HepG2 (cell line): Measurements from ENCODE around the gene THSD4. TPM values are rescaled to one million over a fixed set of nuclear protein-coding genes. Genes with fewer than 3 reads are reported as not detected.

ENCODE experiments used
- ATAC-seq: fragments of 200-7000 bp; cut with Tn5 transposase; 3 replicates; pipeline ENCODE4 v1.9.1; 2020; ENCODE audit warnings: mild to moderate bottlenecking, moderate library complexity
- BruUV-seq: library from RNA; stranded (reverse); fragments of 400-500 nt; replicated peaks from 2 replicates; lab custom pipeline; 2021; lab: Mats Ljungman, UMichigan
- CTCF ChIA-PET: fragments of 300-600 bp; formaldehyde crosslinking; extraction: SDS; loops from one replicate; lab custom pipeline; 2021; ENCODE audit warnings: low total read pairs, inconsistent platforms, low intra/inter-chr PET ratio; lab: Yijun Ruan, JAX
- POLR2A ChIA-PET: fragments of 350-600 bp; sonication (Branson Sonifier 250); formaldehyde crosslinking; loops from one replicate; lab custom pipeline; 2020; ENCODE audit warnings: antibody characterized with exemption, inconsistent platforms; lab: Yijun Ruan, JAX
- DNase-seq: peaks from one replicate; pipeline ENCODE4 v3.0.0-alpha.2; 2015; ENCODE audit warnings: low spot score
- FAIRE-seq: peaks from 3 replicates; lab custom pipeline; 2011; peaks lifted over from hg19 to GRCh38; lab: Jason Lieb, UNC
- H2AFZ ChIP-seq: one replicate; pipeline ENCODE4 v1.6.1; 2011; ENCODE audit warnings: low read length, inconsistent platforms
- H3K27ac ChIP-seq: fragments of 300-600 bp; 3 replicates; pipeline ENCODE4 v1.8.0; 2011; ENCODE audit warnings: mixed run types, mild to moderate bottlenecking, mixed read lengths, low read length, inconsistent platforms; ENCODE audit not compliant: insufficient read depth; ENCODE audit errors: extremely low read length
- H3K27me3 ChIP-seq, 2 experiments: fragments of 200-600 bp in 1 of 2; 2 replicates in 1 of 2; 3 replicates in 1 of 2; pipeline versions ENCODE4 v1.6.0 to v1.8.0; 2011; ENCODE audit warnings: low read length in 2 of 2, mild to moderate bottlenecking in 2 of 2, moderate library complexity in 2 of 2, inconsistent platforms in 1 of 2; ENCODE audit not compliant: insufficient read depth in 2 of 2, control insufficient read depth in 1 of 2
- H3K36me3 ChIP-seq, 2 experiments: fragments of 200-600 bp in 1 of 2; replicated peaks in 1 of 2; 2 replicates in 1 of 2; 3 replicates in 1 of 2; pipeline versions ENCODE4 v1.5.1 to v1.8.0; 2011; ENCODE audit warnings: low read length in 2 of 2, inconsistent platforms in 1 of 2; ENCODE audit not compliant: insufficient read depth in 2 of 2, control insufficient read depth in 1 of 2
- H3K4me1 ChIP-seq: 2 replicates; pipeline ENCODE4 v1.5.1; 2012; ENCODE audit warnings: low read length, inconsistent platforms; ENCODE audit not compliant: insufficient read depth
- H3K4me2 ChIP-seq: 2 replicates; pipeline ENCODE4 v1.6.0; 2011; ENCODE audit warnings: low read depth, low read length, inconsistent platforms
- H3K4me3 ChIP-seq, 3 experiments: fragments of 200-600 bp in 1 of 3; sonication (generic), shearing (Covaris generic) in 1 of 3; replicated peaks in 1 of 3; 2 replicates each; pipeline ENCODE4 v1.5.1; 2011 to 2016; ENCODE audit warnings: low read length in 3 of 3, inconsistent platforms in 2 of 3, low read depth in 2 of 3, mild to moderate bottlenecking in 2 of 3, control low read depth in 1 of 3, mixed read lengths in 1 of 3; ENCODE audit not compliant: insufficient read depth in 1 of 3
- H3K79me2 ChIP-seq: one replicate; pipeline ENCODE4 v1.6.1; 2011; ENCODE audit warnings: low read length, inconsistent platforms; ENCODE audit not compliant: insufficient read depth
- H3K9ac ChIP-seq: 2 replicates; pipeline ENCODE4 v1.6.0; 2011; ENCODE audit warnings: mild to moderate bottlenecking, low read depth, low read length, inconsistent platforms; ENCODE audit not compliant: insufficient read depth
- H3K9me3 ChIP-seq: 2 replicates; pipeline ENCODE4 v1.5.1; 2012; ENCODE audit warnings: mild to moderate bottlenecking, low read length
- H4K20me1 ChIP-seq: 2 replicates; pipeline ENCODE4 v1.6.0; 2011; ENCODE audit warnings: inconsistent platforms, mild to moderate bottlenecking, low read length, moderate library complexity; ENCODE audit not compliant: insufficient read depth
- AGO1 ChIP-seq: fragments of 200-400 bp; formaldehyde crosslinking; IDR thresholded peaks from 2 replicates; pipeline ENCODE4 v1.6.1; 2017; ENCODE audit warnings: mild to moderate bottlenecking, low read depth, low read length, moderate library complexity; ENCODE audit not compliant: poor library complexity, severe bottlenecking
- AHR ChIP-seq: IDR thresholded peaks from 2 replicates; pipeline ENCODE4 v1.6.1; 2018; ENCODE audit warnings: missing genetic modification reagents, missing compliant biosample characterization
- ARNT ChIP-seq: fragments of 450-650 bp; IDR thresholded peaks from 2 replicates; pipeline ENCODE4 v1.6.1; 2017
- ARNTL ChIP-seq: sonication (generic); formaldehyde crosslinking; IDR thresholded peaks from 2 replicates; pipeline ENCODE4 v1.4.0; 2020; ENCODE audit warnings: mild to moderate bottlenecking, missing genetic modification reagents
- CREM ChIP-seq, 2 experiments: sonication (generic) in 1 of 2; formaldehyde crosslinking in 1 of 2; IDR thresholded peaks; 2 replicates each; pipeline versions ENCODE4 v1.4.0 to v1.6.1; 2016 to 2020; ENCODE audit warnings: antibody characterized with exemption in 1 of 2, mild to moderate bottlenecking in 1 of 2, missing genetic modification reagents in 1 of 2
- FLYWCH1 ChIP-seq: sonication (generic); formaldehyde crosslinking; IDR thresholded peaks from 2 replicates; pipeline ENCODE4 v1.8.1; 2023; ENCODE audit warnings: mild to moderate bottlenecking, missing genetic modification reagents
- KAT7 ChIP-seq: IDR thresholded peaks from 2 replicates; pipeline ENCODE4 v1.6.1; 2018; ENCODE audit warnings: borderline replicate concordance, missing compliant biosample characterization
- KDM2A ChIP-seq: sonication (generic); formaldehyde crosslinking; IDR thresholded peaks from 2 replicates; pipeline ENCODE4 v1.4.0; 2020; ENCODE audit warnings: low read depth, missing genetic modification reagents, borderline replicate concordance
- PCBP2 ChIP-seq: fragments of 200-400 bp; formaldehyde crosslinking; optimal IDR thresholded peaks from 2 replicates; pipeline ENCODE3; 2018; ENCODE audit warnings: low read length, low read depth; ENCODE audit not compliant: poor library complexity, severe bottlenecking
- ZFAT ChIP-seq: sonication (generic); formaldehyde crosslinking; conservative IDR thresholded peaks from 2 replicates; pipeline ENCODE4 v1.8.1; 2023; ENCODE audit warnings: missing genetic modification reagents, inconsistent platforms
- ZNF138 ChIP-seq: sonication (generic); formaldehyde crosslinking; IDR thresholded peaks from 2 replicates; pipeline ENCODE4 v1.5.0; 2020; ENCODE audit warnings: mild to moderate bottlenecking, low read depth, missing genetic modification reagents
- ZNF3 ChIP-seq: IDR thresholded peaks from 2 replicates; pipeline ENCODE4 v1.7.0; 2017; ENCODE audit warnings: inconsistent platforms
- ZNF317 ChIP-seq: sonication (generic); formaldehyde crosslinking; IDR thresholded peaks from 2 replicates; pipeline ENCODE4 v1.5.0; 2020; ENCODE audit warnings: mild to moderate bottlenecking, missing genetic modification reagents
- ZNF335 ChIP-seq: sonication (generic); formaldehyde crosslinking; IDR thresholded peaks from 2 replicates; pipeline ENCODE4 v1.4.0; 2020; ENCODE audit warnings: missing genetic modification reagents
- ZNF598 ChIP-seq: sonication (generic); formaldehyde crosslinking; IDR thresholded peaks from 2 replicates; pipeline ENCODE4 v1.5.1; 2020; ENCODE audit warnings: mild to moderate bottlenecking, missing genetic modification reagents, borderline replicate concordance
- ZNF710 ChIP-seq: sonication (generic); formaldehyde crosslinking; IDR thresholded peaks from 2 replicates; pipeline ENCODE4 v1.5.0; 2020; ENCODE audit warnings: mild to moderate bottlenecking, missing genetic modification reagents, borderline replicate concordance
- ZUFSP ChIP-seq: sonication (generic); formaldehyde crosslinking; IDR thresholded peaks from 2 replicates; pipeline ENCODE4 v1.9.0; 2021; ENCODE audit warnings: missing genetic modification reagents, mild to moderate bottlenecking, borderline replicate concordance
- ZZZ3 ChIP-seq: sonication (generic); formaldehyde crosslinking; IDR thresholded peaks from 2 replicates; pipeline ENCODE4 v1.4.0; 2020; ENCODE audit warnings: missing genetic modification reagents, mild to moderate bottlenecking, borderline replicate concordance
- WGBS: methylation state at CpG from one replicate; pipeline ENCODE4 v1.1.6; 2017; ENCODE audit warnings: low lambda C conversion rate; 5-methylcytosine and 5-hydroxymethylcytosine counted together
- in situ Hi-C: cut with HindIII; loops from 2 replicates; pipeline ENCODE4 v1.10.0; 2017; ENCODE audit warnings: low pct_unique_long_range_greater_than_20kb; ENCODE audit not compliant: extremely low pct_ligation_motif_present
- intact Hi-C: fragments of 100-400 bp; cut with micrococcal nuclease; formaldehyde crosslinking; loops from one replicate; pipeline ENCODE4 v1.10.0; 2022; ENCODE audit not compliant: unreplicated experiment
- polyA plus RNA-seq, 8 experiments: library from polyadenylated mRNA; depleted of rRNA in 3 of 8; stranded (reverse) in 7 of 8; unstranded in 1 of 8; fragments of >200 nt; fragmentation: Illumina TruSeq in 4 of 8; extraction: Trizol in 4 of 8; gene quantifications; 2 replicates each; pipeline versions ENCODE4 v1.2.1 to v1.2.3, GENCODE V29; 2011 to 2016; ENCODE audit warnings: low read depth in 4 of 8, missing spikeins in 1 of 8, mixed read lengths in 1 of 8; ENCODE audit not compliant: insufficient read depth in 1 of 8
- total RNA-seq, 5 experiments: library from RNA; depleted of rRNA; stranded (reverse); fragments of >200 nt; fragmentation: Illumina TruSeq; extraction: Trizol; gene quantifications; 2 replicates each; pipeline ENCODE4 v1.2.3, GENCODE V29; 2016; ENCODE audit warnings: low read depth in 1 of 5

THSD4 gene
- total and polyA plus RNA-seq, 2 of the 13 experiments (the other 11 are each of a cell fraction or from before 2014, with no cell fraction given), result 0.07 to 0.21 TPM

- Histone ChIP-seq H3K27me3 (peaks cover 0 to 8% of the 10 kb centered on the region in 2 experiments; a peak in 1 of 5 replicates), H2AFZ (no peak overlapping the region), H3K4me2 (no peak overlapping the region), H3K4me1 (no peaks in the 10 kb centered on the region), H3K79me2 (no peaks in the 10 kb centered on the region), H4K20me1 (no peaks in the 10 kb centered on the region), H3K4me3 (no peak overlapping the region), H3K9me3 (no peaks in the 10 kb centered on the region), H3K9ac (no peak overlapping the region), H3K36me3 (no peaks in the 10 kb centered on the region), H3K27ac (no peak overlapping the region)
- TF ChIP-seq ZFAT (CRISPR knock-in tag) (no peak), ZNF335 (CRISPR knock-in tag) (no peak), ZNF710 (no peak), ZZZ3 (CRISPR knock-in tag) (no peak), KDM2A (CRISPR knock-in tag) (no peak), PCBP2 (no peak), ARNT (no peak)
- in situ Hi-C loops (no loop called here), intact Hi-C loops (no loop called here)
- BruUV-seq, result no TSS peak
- ChIA-PET CTCF (no interaction called here), POLR2A (no interaction called here)
- ATAC-seq, result no peak
- 1% methylated on average over 3 of the region's 3 CpGs for WGBS
- FAIRE-seq, result no peak
- no peak for DNase-seq
These were observed 582.8 kb downstream of the THSD4 start for GRCh38 chr15:71698030-71698429.

- CTCF ChIA-PET, result no interaction called here
- TF ChIP-seq ZNF598 (no peak), ZUFSP (CRISPR knock-in tag) (no peak), CREM (IDR thresholded peaks at IDR 0.05) (no peak), CREM (CRISPR knock-in tag; IDR thresholded peaks at IDR 0.05) (no peak), KAT7 (CRISPR knock-in tag) (no peak), ZNF138 (CRISPR knock-in tag) (no peak), ZNF3 (CRISPR knock-in tag) (no peak), ARNTL (no peak), ZNF317 (CRISPR knock-in tag) (no peak), FLYWCH1 (CRISPR knock-in tag) (no peak), AHR (CRISPR knock-in tag) (no peak), AGO1 (no peak)
These were observed 583.5 kb downstream of the THSD4 start for GRCh38 chr15:71698742-71699141.

More at GRCh38 chr15:71698742-71699141, 583.5 kb downstream of the THSD4 start:
- DNase-seq, result no peak
- intact Hi-C loops (no loop called here), in situ Hi-C loops (no loop called here)
- Histone ChIP-seq H3K36me3 (no peaks in the 10 kb centered on the region), H3K4me3 (no peak overlapping the region), H3K4me2 (no peak overlapping the region), H3K27ac (no peak overlapping the region), H3K4me1 (no peaks in the 10 kb centered on the region), H3K9ac (no peak overlapping the region), H4K20me1 (no peaks in the 10 kb centered on the region), H3K79me2 (no peaks in the 10 kb centered on the region), H3K9me3 (no peaks in the 10 kb centered on the region), H3K27me3 (peaks cover 0 to 11% of the 10 kb centered on the region in 2 experiments; a peak in 1 of 5 replicates), H2AFZ (no peak overlapping the region)
- no TSS peak for BruUV-seq
- POLR2A ChIA-PET, result no interaction called here
- no peak for ATAC-seq
- no peak for FAIRE-seq
- WGBS, result 86% methylated on average over 1 of the region's 1 CpG
